OCI-LY1 (cell line): ENCODE data around the gene CXCL6.

Experiments used
- H2AFZ ChIP-seq: fragments of 200-600 bp; sonication (generic), shearing (Covaris generic); 2 replicates; pipeline ENCODE4 v1.6.0; 2014; ENCODE audit warnings: antibody characterized with exemption, mild to moderate bottlenecking, low read length
- H3F3A ChIP-seq: fragments of 200-600 bp; sonication (generic), shearing (Covaris generic); 2 replicates; pipeline ENCODE4 v1.6.0; 2014; ENCODE audit warnings: mild to moderate bottlenecking, antibody characterized with exemption, low read length, moderate library complexity; ENCODE audit not compliant: insufficient read depth
- H3K27ac ChIP-seq: fragments of 200-600 bp; sonication (generic); 2 replicates; pipeline ENCODE4 v1.5.1; 2014; ENCODE audit warnings: low read length, mixed run types, mild to moderate bottlenecking, low read depth; ENCODE audit not compliant: poor library complexity, severe bottlenecking
- H3K27me3 ChIP-seq: fragments of 200-600 bp; sonication (generic); 2 replicates; pipeline ENCODE4 v1.6.0; 2014; ENCODE audit warnings: antibody characterized with exemption, mild to moderate bottlenecking, low read length, moderate library complexity; ENCODE audit not compliant: insufficient read depth
- H3K36me3 ChIP-seq: fragments of 200-600 bp; sonication (generic); 2 replicates; pipeline ENCODE4 v1.6.1; 2014; ENCODE audit warnings: mild to moderate bottlenecking, antibody characterized with exemption, low read length, moderate library complexity, mixed read lengths; ENCODE audit not compliant: insufficient read depth
- H3K4me1 ChIP-seq: fragments of 200-600 bp; sonication (generic); 2 replicates; pipeline ENCODE4 v1.5.1; 2014; ENCODE audit warnings: mild to moderate bottlenecking, low read length, moderate library complexity; ENCODE audit not compliant: insufficient read depth, severe bottlenecking
- H3K4me2 ChIP-seq: fragments of 200-600 bp; sonication (generic), shearing (Covaris generic); 2 replicates; pipeline ENCODE4 v1.6.1; 2014; ENCODE audit warnings: low read length
- H3K4me3 ChIP-seq: fragments of 200-600 bp; sonication (generic); 2 replicates; pipeline ENCODE4 v1.5.1; 2014; ENCODE audit warnings: low read length, low read depth, mild to moderate bottlenecking, mixed read lengths; ENCODE audit not compliant: poor library complexity, severe bottlenecking
- H3K79me2 ChIP-seq: fragments of 200-600 bp; shearing (Covaris generic); 2 replicates; pipeline ENCODE4 v1.6.1; 2016; ENCODE audit warnings: mixed run types, low read length, mixed read lengths; ENCODE audit not compliant: insufficient read depth
- H3K9ac ChIP-seq: fragments of 200-600 bp; sonication (generic), shearing (Covaris generic); 2 replicates; pipeline ENCODE4 v1.6.1; 2014; ENCODE audit warnings: mild to moderate bottlenecking, low read length, mixed read lengths
- H3K9me2 ChIP-seq: fragments of 200-600 bp; sonication (generic), shearing (Covaris generic); 2 replicates; pipeline ENCODE4 v1.6.1; 2014; ENCODE audit warnings: low read depth, mild to moderate bottlenecking, low read length, mixed read lengths
- H3K9me3 ChIP-seq: fragments of 200-600 bp; shearing (Covaris generic); 2 replicates; pipeline ENCODE4 v1.6.1; 2014; ENCODE audit warnings: low read length, mixed read lengths
- H4K20me1 ChIP-seq: fragments of 200-600 bp; sonication (generic), shearing (Covaris generic); 2 replicates; pipeline ENCODE4 v1.6.0; 2016; ENCODE audit warnings: mild to moderate bottlenecking, low read length; ENCODE audit not compliant: insufficient read depth
- CTCF ChIP-seq: fragments of 200-600 bp; sonication (generic), shearing (Covaris generic); IDR thresholded peaks from 2 replicates; pipeline ENCODE4 v1.5.1; 2017; ENCODE audit warnings: mild to moderate bottlenecking, antibody characterized with exemption, low read length, moderate library complexity, mixed read lengths
- EZH2 ChIP-seq: fragments of 200-600 bp; sonication (generic), shearing (Covaris generic); IDR thresholded peaks from 2 replicates; pipeline ENCODE4 v1.8.0; 2017; ENCODE audit warnings: borderline replicate concordance, mixed run types, mild to moderate bottlenecking, antibody characterized with exemption, low read length, moderate library complexity, mixed read lengths

The CXCL6 gene

GRCh38 chr4:73800206-73800605 is 36.3 kb upstream of the CXCL6 start:
- H3K9ac ChIP-seq, result no peak overlapping the region
- H3F3A ChIP-seq, result no peaks in the 10 kb centered on the region
- H3K4me1 ChIP-seq, result no peaks in the 10 kb centered on the region
- no peaks in the 10 kb centered on the region for H3K36me3 ChIP-seq
- H3K9me2 ChIP-seq, result no peaks in the 10 kb centered on the region
- no peak overlapping the region for H3K27ac ChIP-seq
- no peak overlapping the region for H2AFZ ChIP-seq
- H3K9me3 ChIP-seq, result no peaks in the 10 kb centered on the region
- H3K4me2 ChIP-seq, result no peak overlapping the region
- H3K27me3 ChIP-seq, result no peaks in the 10 kb centered on the region
- H4K20me1 ChIP-seq, result no peaks in the 10 kb centered on the region
- H3K79me2 ChIP-seq, result no peaks in the 10 kb centered on the region
- no peak overlapping the region for H3K4me3 ChIP-seq
- no peak for TF ChIP-seq CTCF
- no peak for TF ChIP-seq EZH2

GRCh38 chr4:73801692-73802091 is 34.8 kb upstream of the CXCL6 start:
- Histone ChIP-seq H3K4me3 (no peak overlapping the region), H3K27me3 (no peaks in the 10 kb centered on the region), H2AFZ (no peak overlapping the region), H3K4me2 (no peak overlapping the region), H4K20me1 (no peaks in the 10 kb centered on the region), H3K9me2 (no peaks in the 10 kb centered on the region), H3K27ac (no peak overlapping the region), H3K4me1 (no peaks in the 10 kb centered on the region), H3F3A (no peaks in the 10 kb centered on the region), H3K9me3 (no peaks in the 10 kb centered on the region), H3K36me3 (no peaks in the 10 kb centered on the region), H3K79me2 (no peaks in the 10 kb centered on the region), H3K9ac (no peak overlapping the region)
- TF ChIP-seq CTCF (no peak), EZH2 (no peak)

- no peak overlapping the region for H2AFZ ChIP-seq
- H3K4me3 ChIP-seq, result no peak overlapping the region
- H3K27ac ChIP-seq, result no peak overlapping the region
- TF ChIP-seq EZH2, result no peak
- TF ChIP-seq CTCF, result no peak
- H3K9me2 ChIP-seq, result no peaks in the 10 kb centered on the region
- H3K4me1 ChIP-seq, result no peaks in the 10 kb centered on the region
- no peaks in the 10 kb centered on the region for H3K27me3 ChIP-seq
- no peak overlapping the region for H3K4me2 ChIP-seq
- H3K79me2 ChIP-seq, result no peaks in the 10 kb centered on the region
- no peaks in the 10 kb centered on the region for H3F3A ChIP-seq
- no peaks in the 10 kb centered on the region for H3K36me3 ChIP-seq
- H3K9me3 ChIP-seq, result no peaks in the 10 kb centered on the region
- no peak overlapping the region for H3K9ac ChIP-seq
- no peaks in the 10 kb centered on the region for H4K20me1 ChIP-seq
Observed at GRCh38 chr4:73803213-73803612, 33.3 kb upstream of the CXCL6 start.
